Endothelial cell of umbilical vein (primary cell): ENCODE data around the gene B3GAT1.

Experiments
- CTCF ChIP-seq, 2 donors: IDR thresholded peaks; 1 replicate in 1 of 2; 2 replicates in 1 of 2; pipeline ENCODE4 v1.5.1; 2011; ENCODE audit warnings: low read length in 2 of 2, mild to moderate bottlenecking in 2 of 2, moderate library complexity in 2 of 2, control low read depth in 1 of 2, inconsistent platforms in 1 of 2, low read depth in 1 of 2; ENCODE audit not compliant: insufficient read depth in 1 of 2; ENCODE audit errors: extremely low read depth in 1 of 2
- EZH2 ChIP-seq: IDR thresholded peaks from 2 replicates; pipeline ENCODE4 v1.6.1; 2012; ENCODE audit warnings: borderline replicate concordance, low read depth, mild to moderate bottlenecking, moderate library complexity, low read length, inconsistent platforms; ENCODE audit not compliant: severe bottlenecking
- FOS ChIP-seq: IDR thresholded peaks from 2 replicates; pipeline ENCODE4 v1.6.1; 2011; ENCODE audit warnings: mild to moderate bottlenecking, low read length, moderate library complexity, borderline replicate concordance; ENCODE audit not compliant: insufficient read depth
- JUN ChIP-seq: IDR thresholded peaks from 2 replicates; pipeline ENCODE4 v1.6.1; 2011; ENCODE audit warnings: borderline replicate concordance, low read depth; ENCODE audit not compliant: insufficient read length, insufficient read depth
- MAX ChIP-seq: IDR thresholded peaks from 2 replicates; pipeline ENCODE4 v1.6.1; 2011; ENCODE audit not compliant: insufficient read depth, insufficient read length
- MYC ChIP-seq: IDR thresholded peaks from one replicate; pipeline ENCODE4 v1.6.1; 2011; ENCODE audit warnings: mild to moderate bottlenecking, low read depth, low read length
- POLR2A ChIP-seq: IDR thresholded peaks from 2 replicates; pipeline ENCODE4 v1.6.1; 2012; ENCODE audit warnings: low read depth, mild to moderate bottlenecking, control low read depth, low read length
- POLR2AphosphoS5 ChIP-seq: IDR thresholded peaks from 2 replicates; pipeline ENCODE4 v1.6.1; 2012; ENCODE audit warnings: low read depth, mild to moderate bottlenecking, control low read depth, low read length, moderate library complexity; ENCODE audit not compliant: insufficient read depth

- TF ChIP-seq POLR2AphosphoS5, result no peak
- TF ChIP-seq CTCF (IDR thresholded peaks at IDR 0.05; ENCODE audit: extremely low read depth in 1 of 2, insufficient read depth in 1 of 2, low read depth in 1 of 2, low read length in 2 of 2), result no peak
- TF ChIP-seq EZH2, result no peak
- no peak for TF ChIP-seq POLR2A
- TF ChIP-seq MAX, result no peak
- TF ChIP-seq MYC, result no peak
- no peak for TF ChIP-seq FOS
- TF ChIP-seq JUN, result no peak
Observed at GRCh38 chr11:134365011-134365925, 46.8 kb downstream of the B3GAT1 start.
